GM12891 (cell line): Measurements from ENCODE around the gene SLC30A1.

Source experiments
- DNase-seq: peaks from one replicate; pipeline ENCODE4 v3.0.0; 2011; ENCODE audit warnings: low spot score; ENCODE audit not compliant: insufficient read length
- FAIRE-seq: peaks from 2 replicates; lab custom pipeline; 2011; peaks lifted over from hg19 to GRCh38; lab: Jason Lieb, UNC
- PAX5 ChIP-seq: IDR thresholded peaks from 2 replicates; pipeline ENCODE4 v1.6.1; 2011; ENCODE audit warnings: low read length, moderate library complexity, mild to moderate bottlenecking; ENCODE audit not compliant: insufficient read depth, severe bottlenecking
- POLR2A ChIP-seq: IDR thresholded peaks from 2 replicates; pipeline ENCODE4 v1.6.1; 2011; ENCODE audit warnings: low read depth, low read length, control low read depth
- POLR2AphosphoS5 ChIP-seq: IDR thresholded peaks from 2 replicates; pipeline ENCODE4 v1.6.1; 2011; ENCODE audit warnings: low read depth, low read length, control low read depth
- POU2F2 ChIP-seq: IDR thresholded peaks from 2 replicates; pipeline ENCODE4 v1.6.1; 2011; ENCODE audit warnings: low read depth, mild to moderate bottlenecking, control low read depth, low read length, moderate library complexity
- SPI1 ChIP-seq: IDR thresholded peaks from 2 replicates; pipeline ENCODE4 v1.6.1; 2011; ENCODE audit warnings: low read depth, low read length, control low read depth
- TAF1 ChIP-seq: IDR thresholded peaks from 2 replicates; pipeline ENCODE4 v1.6.1; 2011; ENCODE audit warnings: low read depth, low read length, control low read depth

The SLC30A1 gene

GRCh38 chr1:211587123-211587522 lies 8.2 kb upstream of the SLC30A1 start:
- TF ChIP-seq SPI1 (peak; percentile 86), PAX5 (no peak), TAF1 (no peak), POU2F2 (no peak)
- DNase-seq, result no peak
- FAIRE-seq, result peak; percentile 23

GRCh38 chr1:211586538-211586937 lies 7.6 kb upstream of the SLC30A1 start:
- DNase-seq (no peak), FAIRE-seq (peak; percentile 16)
- TF ChIP-seq TAF1 (no peak), SPI1 (peak; percentile 76)

GRCh38 chr1:211583011-211583992 lies 4.3 kb upstream of the SLC30A1 start:
- FAIRE-seq, result no peak
- DNase-seq, result no peak
- TF ChIP-seq POU2F2 (no peak), POLR2AphosphoS5 (no peak), TAF1 (no peak), SPI1 (no peak), PAX5 (no peak), POLR2A (no peak)

- FAIRE-seq, result no peak
- no peak for TF ChIP-seq POLR2AphosphoS5
- no peak for TF ChIP-seq POU2F2
- TF ChIP-seq PAX5, result no peak
- no peak for TF ChIP-seq SPI1
- TF ChIP-seq TAF1, result no peak
- TF ChIP-seq POLR2A, result no peak
- DNase-seq, result no peak
Observed at GRCh38 chr1:211581526-211581925, 2.6 kb upstream of the SLC30A1 start.

- no peak for FAIRE-seq
- DNase-seq, result no peak
- TF ChIP-seq PAX5, result no peak
- no peak for TF ChIP-seq POLR2AphosphoS5
- TF ChIP-seq TAF1, result no peak
- no peak for TF ChIP-seq POU2F2
- TF ChIP-seq SPI1, result no peak
- no peak for TF ChIP-seq POLR2A
Observed at GRCh38 chr1:211580303-211580687, 1.3 kb upstream of the SLC30A1 start.

- FAIRE-seq (peak; percentile 16), DNase-seq (no peak)
Observed at GRCh38 chr1:211579440-211580302, 710 bp upstream of the SLC30A1 start.

GRCh38 chr1:211577819-211578639 lies 932 bp downstream of the SLC30A1 start:
- peak; percentile 87 for FAIRE-seq
- DNase-seq, result peak; percentile 44
- TF ChIP-seq POLR2AphosphoS5 (no peak), POLR2A (no peak), POU2F2 (no peak), SPI1 (no peak), PAX5 (peak; percentile 2)

More at GRCh38 chr1:211579440-211580302, 710 bp upstream of the SLC30A1 start:
- TF ChIP-seq PAX5 (no peak), POU2F2 (no peak), POLR2AphosphoS5 (no peak), POLR2A (peak; percentile 66), TAF1 (0 out of 2 replicates have a peak, but pooled peaks have one; percentile 18), SPI1 (no peak)

- TF ChIP-seq POLR2AphosphoS5 (0 out of 2 replicates have a peak, but pooled peaks have one; percentile 13), PAX5 (no peak), TAF1 (no peak), POU2F2 (no peak)
- DNase-seq, result no peak
- peak; percentile 31 for FAIRE-seq
Observed at GRCh38 chr1:211577277-211577818, 1.6 kb downstream of the SLC30A1 start.
